RKO (cell line): ENCODE data around the gene ALDH3B1.

Experiments used
- DNase-seq: peaks from one replicate; pipeline ENCODE4 v3.0.0-alpha.2; 2016; ENCODE audit warnings: low spot score

The ALDH3B1 gene

DNA sequence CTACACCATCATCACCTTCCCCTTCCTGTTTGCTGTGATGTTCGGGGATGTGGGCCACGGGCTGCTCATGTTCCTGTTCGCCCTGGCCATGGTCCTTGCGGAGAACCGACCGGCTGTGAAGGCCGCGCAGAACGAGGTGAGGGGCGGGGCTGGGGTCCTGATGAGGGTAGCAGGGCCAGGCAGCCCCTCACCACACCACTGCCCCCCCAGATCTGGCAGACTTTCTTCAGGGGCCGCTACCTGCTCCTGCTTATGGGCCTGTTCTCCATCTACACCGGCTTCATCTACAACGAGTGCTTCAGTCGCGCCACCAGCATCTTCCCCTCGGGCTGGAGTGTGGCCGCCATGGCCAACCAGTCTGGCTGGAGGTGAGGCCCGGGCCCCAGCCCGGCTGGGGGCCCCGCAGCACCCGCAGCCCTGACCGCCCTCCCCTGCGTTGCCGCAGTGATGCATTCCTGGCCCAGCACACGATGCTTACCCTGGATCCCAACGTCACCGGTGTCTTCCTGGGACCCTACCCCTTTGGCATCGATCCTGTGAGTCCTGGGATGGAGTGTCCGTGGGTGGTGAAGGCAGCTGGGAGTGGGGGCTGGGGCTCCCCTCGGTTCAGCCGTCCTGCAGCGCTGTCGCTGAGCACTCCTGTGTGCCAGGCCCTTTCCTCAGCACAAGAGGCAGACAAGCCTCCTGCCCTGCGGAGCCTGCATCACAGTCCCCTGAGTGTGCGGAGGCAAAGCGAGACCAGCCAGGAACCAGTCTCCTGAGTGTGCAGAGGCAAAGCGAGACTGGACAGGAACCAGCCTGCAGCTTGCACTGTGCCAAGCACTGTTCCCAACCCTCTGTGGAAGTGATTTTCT lies 37.5 kb downstream of the ALDH3B1 start:
- DNase-seq = no peak

DNA sequence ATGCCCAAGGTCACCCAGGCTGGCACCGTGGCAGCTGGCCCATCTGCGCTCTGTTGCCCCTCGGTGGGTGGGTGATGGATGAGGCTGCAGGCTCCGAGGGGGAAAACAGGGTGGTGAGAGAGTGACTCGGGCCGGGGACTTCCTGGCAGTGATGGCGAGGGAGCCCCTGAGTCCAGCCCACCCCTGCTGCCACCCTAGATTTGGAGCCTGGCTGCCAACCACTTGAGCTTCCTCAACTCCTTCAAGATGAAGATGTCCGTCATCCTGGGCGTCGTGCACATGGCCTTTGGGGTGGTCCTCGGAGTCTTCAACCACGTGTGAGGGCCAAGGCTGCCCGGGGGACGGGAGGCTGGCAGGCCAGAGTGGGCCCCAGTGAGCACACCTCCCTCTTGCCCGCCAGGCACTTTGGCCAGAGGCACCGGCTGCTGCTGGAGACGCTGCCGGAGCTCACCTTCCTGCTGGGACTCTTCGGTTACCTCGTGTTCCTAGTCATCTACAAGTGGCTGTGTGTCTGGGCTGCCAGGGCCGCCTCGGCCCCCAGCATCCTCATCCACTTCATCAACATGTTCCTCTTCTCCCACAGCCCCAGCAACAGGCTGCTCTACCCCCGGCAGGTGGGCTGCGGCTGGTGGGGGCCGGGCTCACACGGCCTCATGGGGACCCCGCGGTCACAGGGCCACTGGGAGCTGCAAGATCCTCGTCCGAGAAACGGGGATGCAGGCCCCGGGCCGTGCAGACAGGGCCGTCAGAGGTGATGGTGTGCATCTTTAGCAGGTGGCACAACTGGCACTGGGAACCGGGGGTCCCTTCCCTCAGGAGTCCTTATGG lies 38.8 kb downstream of the ALDH3B1 start:
- no peak for DNase-seq

DNA sequence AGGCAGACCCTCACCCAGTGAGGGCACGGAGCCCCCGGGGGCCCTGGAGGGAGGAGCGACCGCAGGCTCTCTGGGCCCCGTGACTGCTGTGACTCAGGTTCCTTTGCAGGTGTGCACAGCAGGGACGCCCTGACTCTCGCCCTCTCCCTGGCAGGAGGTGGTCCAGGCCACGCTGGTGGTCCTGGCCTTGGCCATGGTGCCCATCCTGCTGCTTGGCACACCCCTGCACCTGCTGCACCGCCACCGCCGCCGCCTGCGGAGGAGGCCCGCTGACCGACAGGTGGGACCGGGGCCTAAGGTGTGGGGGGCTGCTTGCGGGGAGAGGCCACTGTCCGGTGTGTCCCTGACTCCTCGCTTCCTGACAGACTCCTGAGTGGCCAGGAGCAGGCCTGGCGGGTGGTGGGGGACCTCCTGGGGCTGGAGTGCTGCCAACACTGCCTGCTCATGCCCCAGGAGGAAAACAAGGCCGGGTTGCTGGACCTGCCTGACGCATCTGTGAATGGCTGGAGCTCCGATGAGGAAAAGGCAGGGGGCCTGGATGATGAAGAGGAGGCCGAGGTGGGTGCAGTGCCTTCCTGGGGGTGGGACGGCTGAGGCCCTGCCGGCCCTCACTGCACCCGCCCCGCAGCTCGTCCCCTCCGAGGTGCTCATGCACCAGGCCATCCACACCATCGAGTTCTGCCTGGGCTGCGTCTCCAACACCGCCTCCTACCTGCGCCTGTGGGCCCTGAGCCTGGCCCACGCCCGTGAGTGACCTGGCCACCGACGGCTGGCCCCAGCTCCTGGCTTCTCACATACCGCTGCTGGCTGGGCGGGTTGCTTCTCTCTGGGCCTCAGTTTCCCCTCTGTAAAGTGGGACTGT lies 39.6 kb downstream of the ALDH3B1 start:
- DNase-seq = no peak

DNA sequence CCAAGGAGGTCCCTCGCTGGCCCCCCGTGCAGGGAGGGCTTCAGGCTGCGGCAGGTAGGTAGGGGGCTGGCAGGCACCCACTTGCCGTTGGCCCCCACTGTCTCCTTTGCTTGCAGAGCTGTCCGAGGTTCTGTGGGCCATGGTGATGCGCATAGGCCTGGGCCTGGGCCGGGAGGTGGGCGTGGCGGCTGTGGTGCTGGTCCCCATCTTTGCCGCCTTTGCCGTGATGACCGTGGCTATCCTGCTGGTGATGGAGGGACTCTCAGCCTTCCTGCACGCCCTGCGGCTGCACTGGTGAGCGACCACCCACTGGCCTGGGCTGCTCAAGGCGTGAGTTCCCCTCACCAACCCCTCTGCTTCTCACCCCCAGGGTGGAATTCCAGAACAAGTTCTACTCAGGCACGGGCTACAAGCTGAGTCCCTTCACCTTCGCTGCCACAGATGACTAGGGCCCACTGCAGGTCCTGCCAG lies 40.3 kb downstream of the ALDH3B1 start:
- DNase-seq = no peak

GRCh38 chr11:68051191-68052136 lies 41.3 kb downstream of the ALDH3B1 start:
- no peak for DNase-seq

- DNase-seq = no peak
Measured at GRCh38 chr11:68052137-68052873, 42.2 kb downstream of the ALDH3B1 start.

GRCh38 chr11:68053117-68053516 lies 43.0 kb downstream of the ALDH3B1 start:
- DNase-seq = no peak

- no peak for DNase-seq
Measured at GRCh38 chr11:68053981-68054812, 44.1 kb downstream of the ALDH3B1 start.

DNA sequence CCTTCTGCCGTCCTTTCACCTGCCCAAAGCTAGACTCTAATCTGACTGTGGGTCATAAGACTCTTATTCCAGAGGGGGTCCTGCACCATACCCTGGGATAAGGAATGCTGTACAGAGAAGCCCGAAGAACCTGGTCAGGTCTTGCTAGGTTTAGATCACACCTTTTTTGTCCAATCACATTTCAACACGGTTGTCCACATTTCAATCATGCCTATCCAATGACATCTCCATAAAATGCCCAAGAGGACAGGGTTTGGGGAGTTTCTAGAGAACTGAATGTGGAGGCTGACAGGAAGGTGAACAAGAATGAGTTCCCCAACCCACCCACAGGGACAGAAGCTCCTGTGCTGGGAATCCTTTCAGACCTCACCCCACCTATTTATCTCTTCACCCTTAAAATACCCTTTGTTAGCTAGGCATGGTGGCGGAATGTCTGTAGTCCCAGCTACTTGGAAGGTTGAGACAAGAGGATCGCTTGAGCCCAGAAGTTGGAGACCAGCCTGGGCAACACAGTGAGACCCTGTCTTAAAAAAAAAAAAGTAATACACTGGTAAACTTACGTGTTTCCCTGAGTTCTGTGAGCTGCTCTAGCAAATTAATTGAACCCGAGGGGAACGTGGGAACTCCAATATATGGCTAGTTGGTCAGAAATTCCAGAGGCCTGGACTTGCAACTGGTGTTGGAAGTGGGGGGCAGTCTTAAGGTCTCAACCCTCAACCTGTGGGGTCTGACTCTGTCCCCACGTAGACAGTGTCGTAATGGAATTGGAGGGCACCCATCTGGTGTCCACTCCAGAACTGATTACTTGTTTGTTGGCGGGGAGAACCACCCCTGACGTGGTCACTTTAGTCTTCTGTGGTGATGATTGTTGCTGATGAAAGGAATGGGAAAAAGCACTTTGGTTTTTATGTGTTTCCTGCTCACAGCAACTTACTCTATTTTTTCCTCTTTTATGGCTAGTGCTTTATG lies 46.5 kb downstream of the ALDH3B1 start:
- no peak for DNase-seq

GRCh38 chr11:68057807-68058206 lies 47.7 kb downstream of the ALDH3B1 start:
- no peak for DNase-seq

- DNase-seq = no peak
Measured at GRCh38 chr11:68061508-68061907, 51.4 kb downstream of the ALDH3B1 start.

DNA sequence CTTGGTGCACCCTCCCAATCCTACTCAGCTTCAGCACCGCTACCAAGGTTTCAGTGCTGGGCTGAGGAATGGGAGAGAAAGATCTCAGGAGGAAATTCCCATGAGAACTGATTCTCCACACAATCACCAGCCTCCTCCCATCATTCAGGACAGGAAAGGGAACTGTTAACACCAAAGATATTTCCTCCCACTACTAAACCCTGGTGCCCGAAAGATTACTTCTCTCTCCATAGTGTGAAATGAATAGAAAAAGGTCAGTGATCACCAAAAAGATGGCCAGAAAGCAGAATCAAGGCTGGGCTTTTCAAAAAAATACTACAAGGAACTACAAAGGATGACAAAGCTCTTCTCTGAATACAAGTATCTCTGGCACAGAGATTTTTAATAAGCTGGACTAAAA lies 54.8 kb downstream of the ALDH3B1 start:
- no peak for DNase-seq

DNA sequence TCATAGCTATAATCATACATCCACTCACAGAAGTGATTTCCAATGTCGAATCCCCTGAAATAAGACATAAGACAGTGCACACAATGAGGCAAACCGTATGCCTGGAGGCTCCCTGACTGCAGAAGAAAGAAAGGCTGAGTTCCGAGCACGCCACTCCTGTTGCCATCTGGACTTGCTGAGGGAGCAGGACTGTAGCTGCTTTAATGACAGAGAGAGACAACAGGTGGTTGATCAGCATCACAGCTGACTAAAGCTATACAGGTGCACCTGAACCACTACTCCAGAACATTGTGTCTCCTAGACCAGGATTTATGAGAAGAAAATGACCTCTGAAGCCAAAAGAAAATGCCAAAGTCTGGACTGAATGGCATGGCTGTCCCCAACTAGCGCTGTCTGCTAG lies 55.7 kb downstream of the ALDH3B1 start:
- no peak for DNase-seq

DNA sequence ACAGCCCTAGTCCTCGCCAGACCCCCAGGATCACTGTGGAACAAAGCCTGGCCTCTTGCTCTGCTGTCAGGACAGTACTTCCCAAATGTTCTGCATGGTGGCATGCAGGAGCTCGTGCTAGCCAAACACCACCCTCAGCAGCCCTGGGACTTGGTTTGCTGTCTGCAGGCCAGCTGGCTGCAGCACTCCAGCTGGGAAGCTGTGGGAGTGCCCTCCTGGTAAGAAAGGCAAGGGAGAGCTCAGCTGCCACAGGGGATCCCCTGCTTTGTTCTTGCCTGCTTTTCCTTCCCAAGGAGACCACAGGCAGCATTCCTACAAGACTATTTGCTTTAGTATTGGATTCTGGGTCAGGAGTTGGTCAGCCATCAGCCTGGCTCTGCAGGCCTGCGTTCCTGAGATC lies 56.6 kb downstream of the ALDH3B1 start:
- no peak for DNase-seq

DNA sequence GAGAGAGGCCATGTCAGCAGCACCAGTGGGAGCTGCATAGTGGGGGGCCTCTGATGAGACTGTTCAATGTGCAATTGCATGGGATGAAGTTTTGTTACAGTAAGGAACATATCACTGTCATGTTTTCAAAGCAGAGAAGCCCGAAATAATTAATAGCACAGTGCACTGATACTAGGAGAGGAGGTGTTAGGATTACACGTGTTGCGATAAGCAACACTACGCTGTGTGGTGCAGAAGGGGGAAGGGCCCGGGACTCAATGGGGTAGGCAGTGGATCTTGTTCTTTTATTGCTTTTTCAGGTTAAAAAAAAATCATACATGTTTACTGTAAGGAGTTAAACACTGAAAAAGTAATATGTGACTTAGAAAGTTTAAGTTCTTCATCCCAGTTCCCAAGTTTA lies 57.9 kb downstream of the ALDH3B1 start:
- DNase-seq = no peak

DNA sequence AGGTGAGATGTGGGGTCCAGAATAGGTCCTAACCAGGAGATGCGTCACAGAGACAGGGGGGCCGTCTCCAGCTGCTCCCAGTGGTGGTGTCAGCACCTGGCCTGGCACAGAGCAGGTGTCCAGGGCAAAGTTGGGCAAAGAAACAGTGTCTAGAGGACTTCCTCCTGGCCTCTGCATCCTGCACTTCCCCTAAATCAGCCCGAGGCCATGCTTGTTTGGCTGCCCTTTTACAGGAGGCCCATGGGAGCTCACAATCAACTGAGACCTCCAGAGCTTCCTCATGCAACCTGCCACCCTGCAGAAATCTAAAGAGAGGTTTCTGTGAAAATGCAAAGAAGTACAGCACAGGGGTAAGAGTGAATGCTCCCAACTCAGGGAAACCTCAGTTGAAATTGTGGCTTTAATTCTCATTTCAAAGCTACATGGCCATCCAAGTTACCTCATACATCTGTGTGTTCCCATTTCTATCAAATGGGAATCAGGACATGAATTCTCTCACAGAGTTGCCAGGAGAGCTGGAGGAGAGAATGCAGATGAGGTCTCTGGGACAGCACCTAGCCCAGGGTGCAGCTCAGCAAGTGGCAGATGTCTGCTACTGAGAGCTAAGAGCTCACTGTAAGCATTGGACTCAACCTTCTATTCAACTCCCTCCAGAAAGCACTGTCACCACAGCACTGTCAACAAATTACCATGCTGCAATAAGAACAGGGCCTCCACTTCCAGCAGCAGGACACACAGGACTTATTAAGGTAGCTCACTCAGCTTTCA lies 61.3 kb downstream of the ALDH3B1 start:
- DNase-seq = no peak

- no peak for DNase-seq
Measured at GRCh38 chr11:68074584-68075352, 64.6 kb downstream of the ALDH3B1 start.
